ENCODE results near the gene RRAGC. TPM values are rescaled to one million over a fixed set of nuclear protein-coding genes. Genes with fewer than 3 reads are reported as not detected.

RRAGC gene
- total and polyA plus RNA-seq, 9 of the 15 experiments (the other 6 are each of a cell fraction or from before 2014, with no cell fraction given) = 3.9 to 16.9 (median 10.9) TPM

DNA sequence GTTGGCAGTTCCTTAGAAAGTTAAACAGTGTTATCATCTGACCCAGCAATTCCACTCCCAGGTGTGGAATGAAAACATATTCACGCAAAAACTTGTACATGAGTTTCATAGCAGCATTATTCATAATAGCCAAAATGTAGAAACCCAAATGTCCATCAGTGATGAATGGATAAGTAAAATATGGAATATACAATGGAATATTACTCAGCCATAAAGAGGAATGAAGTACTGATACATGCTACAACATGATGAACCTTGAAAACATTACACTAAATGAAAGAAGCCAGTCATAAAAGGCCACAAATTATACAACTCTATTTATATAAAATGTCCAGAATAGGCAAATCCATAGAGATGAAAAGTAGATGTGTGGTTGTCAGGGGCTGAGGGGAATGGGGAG, 53.5 kb downstream of the RRAGC start (continued):
- TF ChIP-seq SRSF7 (optimal IDR thresholded peaks at IDR 0.05; ENCODE audit: low read depth, low read length) (no peak), ELF2 (CRISPR knock-in tag; IDR thresholded peaks at IDR 0.05) (no peak), PHF20 (IDR thresholded peaks at IDR 0.05; ENCODE audit: partially characterized antibody) (no peak)

DNA sequence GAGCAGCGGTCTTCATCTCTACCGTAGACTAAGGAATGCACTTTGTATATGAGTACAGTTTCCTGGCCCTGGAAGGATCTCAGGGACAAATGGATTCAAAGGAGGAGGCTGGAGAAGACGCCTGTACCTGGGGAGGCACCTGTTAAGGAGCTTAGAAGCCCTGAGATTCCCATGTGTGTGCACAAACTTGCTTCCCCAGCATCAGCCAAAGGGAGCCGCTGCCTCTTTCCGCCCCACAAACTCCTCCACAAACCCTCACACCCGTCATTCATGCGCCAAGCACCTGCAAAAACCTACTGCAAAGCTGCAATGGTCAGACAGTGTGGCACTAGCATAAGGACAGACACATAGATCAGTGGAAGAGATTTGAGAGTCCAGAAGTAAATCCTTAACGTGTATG, 54.5 kb downstream of the RRAGC start:
- H3K9me1 ChIP-seq (ENCODE audit: control insufficient read depth, insufficient read depth, low read length) = no peaks in the 10 kb centered on the region
- no peak for ATAC-seq
- no TSS peak for BruUV-seq (replicated peaks)
- TF ChIP-seq, protein P1, sequence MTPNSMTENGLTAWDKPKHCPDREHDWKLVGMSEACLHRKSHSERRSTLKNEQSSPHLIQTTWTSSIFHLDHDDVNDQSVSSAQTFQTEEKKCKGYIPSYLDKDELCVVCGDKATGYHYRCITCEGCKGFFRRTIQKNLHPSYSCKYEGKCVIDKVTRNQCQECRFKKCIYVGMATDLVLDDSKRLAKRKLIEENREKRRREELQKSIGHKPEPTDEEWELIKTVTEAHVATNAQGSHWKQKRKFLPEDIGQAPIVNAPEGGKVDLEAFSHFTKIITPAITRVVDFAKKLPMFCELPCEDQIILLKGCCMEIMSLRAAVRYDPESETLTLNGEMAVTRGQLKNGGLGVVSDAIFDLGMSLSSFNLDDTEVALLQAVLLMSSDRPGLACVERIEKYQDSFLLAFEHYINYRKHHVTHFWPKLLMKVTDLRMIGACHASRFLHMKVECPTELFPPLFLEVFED (CRISPR knock-in tag; conservative IDR thresholded peaks at IDR 0.05) = no peak
- TF ChIP-seq HDGF (IDR thresholded peaks at IDR 0.05) (no peak), STAT5B (CRISPR knock-in tag; IDR thresholded peaks at IDR 0.05) (no peak), ERF (CRISPR knock-in tag; IDR thresholded peaks at IDR 0.05) (no peak), HCFC1 (IDR thresholded peaks at IDR 0.05; ENCODE audit: low read depth, low read length) (no peak), RBM14 (IDR thresholded peaks at IDR 0.05; ENCODE audit: borderline replicate concordance, insufficient read depth, low read depth, low read length) (no peak), YY1 (IDR thresholded peaks at IDR 0.05; ENCODE audit: borderline replicate concordance in 1 of 3, control insufficient read depth in 1 of 3, extremely low read depth in 1 of 3, insufficient read depth in 3 of 3, insufficient read length in 1 of 3, insufficient replicate concordance in 2 of 3, low read depth in 1 of 3, low read length in 2 of 3) (no peak), ZNF133 (CRISPR knock-in tag; IDR thresholded peaks at IDR 0.05) (no peak), RUNX1 (IDR thresholded peaks at IDR 0.05; ENCODE audit: low read depth) (no peak), ZNF444 (CRISPR knock-in tag; IDR thresholded peaks at IDR 0.05) (no peak), ZC3H11A (IDR thresholded peaks at IDR 0.05; ENCODE audit: low read depth, low read length) (no peak), ILF3 (IDR thresholded peaks at IDR 0.05; ENCODE audit: borderline replicate concordance) (no peak), CREM (IDR thresholded peaks at IDR 0.05; ENCODE audit: low read depth) (no peak)
- TF ChIP-seq, protein P2, sequence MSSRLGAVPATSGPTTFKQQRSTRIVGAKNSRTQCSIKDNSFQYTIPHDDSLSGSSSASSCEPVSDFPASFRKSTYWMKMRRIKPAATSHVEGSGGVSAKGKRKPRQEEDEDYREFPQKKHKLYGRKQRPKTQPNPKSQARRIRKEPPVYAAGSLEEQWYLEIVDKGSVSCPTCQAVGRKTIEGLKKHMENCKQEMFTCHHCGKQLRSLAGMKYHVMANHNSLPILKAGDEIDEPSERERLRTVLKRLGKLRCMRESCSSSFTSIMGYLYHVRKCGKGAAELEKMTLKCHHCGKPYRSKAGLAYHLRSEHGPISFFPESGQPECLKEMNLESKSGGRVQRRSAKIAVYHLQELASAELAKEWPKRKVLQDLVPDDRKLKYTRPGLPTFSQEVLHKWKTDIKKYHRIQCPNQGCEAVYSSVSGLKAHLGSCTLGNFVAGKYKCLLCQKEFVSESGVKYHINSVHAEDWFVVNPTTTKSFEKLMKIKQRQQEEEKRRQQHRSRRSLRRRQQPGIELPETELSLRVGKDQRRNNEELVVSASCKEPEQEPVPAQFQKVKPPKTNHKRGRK (tag; IDR thresholded peaks at IDR 0.05) = no peak
- TF ChIP-seq, protein P3, sequence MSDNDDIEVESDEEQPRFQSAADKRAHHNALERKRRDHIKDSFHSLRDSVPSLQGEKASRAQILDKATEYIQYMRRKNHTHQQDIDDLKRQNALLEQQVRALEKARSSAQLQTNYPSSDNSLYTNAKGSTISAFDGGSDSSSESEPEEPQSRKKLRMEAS (CRISPR knock-in tag; IDR thresholded peaks at IDR 0.05) = no peak

More for the DNA sequence above, 54.5 kb downstream of the RRAGC start:
- Histone ChIP-seq H3K9ac (ENCODE audit: insufficient read depth in 1 of 2, low read depth in 2 of 2, low read length in 2 of 2) (no peak overlapping the region), H3K4me2 (ENCODE audit: insufficient read depth, low read length) (no peak overlapping the region), H4K20me1 (replicated peaks; ENCODE audit: control insufficient read depth, insufficient read depth, low read length) (no peaks in the 10 kb centered on the region), H3K36me3 (ENCODE audit: control insufficient read depth, insufficient read depth, low read length) (no peaks in the 10 kb centered on the region), H2AFZ (ENCODE audit: low read depth, low read length) (no peak overlapping the region), H3K4me1 (replicated peaks in 1 of 2; ENCODE audit: control insufficient read depth in 2 of 2, insufficient read depth in 2 of 2, low read length in 2 of 2) (peaks cover 0 to 21% of the 10 kb centered on the region in 2 experiments; a peak in 2 of 5 replicates), H3K27me3 (ENCODE audit: control insufficient read depth in 2 of 2, insufficient read depth in 2 of 2, low read length in 2 of 2) (no peaks in the 10 kb centered on the region; a peak in 1 of 5 replicates), H3K79me2 (ENCODE audit: control insufficient read depth, insufficient read depth, low read length) (no peaks in the 10 kb centered on the region), H3K4me3 (no peak overlapping the region), H3K9me3 (replicated peaks; ENCODE audit: control insufficient read depth, insufficient read depth, low read depth, low read length) (no peaks in the 10 kb centered on the region), H3K27ac (ENCODE audit: extremely low read depth, low read depth, low read length) (no peak overlapping the region)
- WGBS (ENCODE audit: insufficient coverage, low coverage, missing lambda C conversion rate) = 34% methylated on average over 8 of the region's 8 CpGs
- DNase-seq (ENCODE audit: extremely low read depth in 1 of 4, low spot score in 3 of 4) (no peak), FAIRE-seq (no peak)
- CTCF ChIA-PET (ENCODE audit: low intra/inter-chr PET ratio) = no interaction called here
- in situ Hi-C loops (cut with MboI) = no loop called here
- POLR2A ChIA-PET = interaction anchor here (0.6 to 1.3 kb wide), 2 partner anchors 10 to 92 kb away, joined by 3 read pairs; no protein-coding TSS in a partner anchor
- intact Hi-C loops (cut with micrococcal nuclease) = no loop called here
